Sigmoid colon (tissue), 3 donors: ENCODE data around the gene IFT80.

ENCODE experiments used
- POLR2A ChIP-seq, 2 donors: fragments of 450-650 bp; IDR thresholded peaks; one replicate each; pipeline ENCODE4 v1.6.1; 2016; ENCODE audit warnings: antibody characterized with exemption in 2 of 2, mild to moderate bottlenecking in 2 of 2, moderate library complexity in 2 of 2
- TF ChIP-seq, protein P1 (sequence below), 4 experiments: fragments of 450-650 bp in 3 of 4; fragments of 200-600 bp in 1 of 4; IDR thresholded peaks; one replicate each; pipeline ENCODE4 v1.5.1; 2016 to 2019; ENCODE audit warnings: antibody characterized with exemption in 4 of 4, mild to moderate bottlenecking in 3 of 4, moderate library complexity in 2 of 4

GRCh38 chr3:160403796-160404470 is 4.9 kb upstream of the IFT80 start:
- TF ChIP-seq POLR2A (IDR thresholded peaks at IDR 0.05) = no peak
- TF ChIP-seq, protein P1, sequence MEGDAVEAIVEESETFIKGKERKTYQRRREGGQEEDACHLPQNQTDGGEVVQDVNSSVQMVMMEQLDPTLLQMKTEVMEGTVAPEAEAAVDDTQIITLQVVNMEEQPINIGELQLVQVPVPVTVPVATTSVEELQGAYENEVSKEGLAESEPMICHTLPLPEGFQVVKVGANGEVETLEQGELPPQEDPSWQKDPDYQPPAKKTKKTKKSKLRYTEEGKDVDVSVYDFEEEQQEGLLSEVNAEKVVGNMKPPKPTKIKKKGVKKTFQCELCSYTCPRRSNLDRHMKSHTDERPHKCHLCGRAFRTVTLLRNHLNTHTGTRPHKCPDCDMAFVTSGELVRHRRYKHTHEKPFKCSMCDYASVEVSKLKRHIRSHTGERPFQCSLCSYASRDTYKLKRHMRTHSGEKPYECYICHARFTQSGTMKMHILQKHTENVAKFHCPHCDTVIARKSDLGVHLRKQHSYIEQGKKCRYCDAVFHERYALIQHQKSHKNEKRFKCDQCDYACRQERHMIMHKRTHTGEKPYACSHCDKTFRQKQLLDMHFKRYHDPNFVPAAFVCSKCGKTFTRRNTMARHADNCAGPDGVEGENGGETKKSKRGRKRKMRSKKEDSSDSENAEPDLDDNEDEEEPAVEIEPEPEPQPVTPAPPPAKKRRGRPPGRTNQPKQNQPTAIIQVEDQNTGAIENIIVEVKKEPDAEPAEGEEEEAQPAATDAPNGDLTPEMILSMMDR (IDR thresholded peaks at IDR 0.05) = no peak
